H54 (cell line): ENCODE data around the gene PRPF38B.

Experiments used
- DNase-seq: peaks from one replicate; pipeline ENCODE4 v3.0.0; 2011; ENCODE audit warnings: low spot score, mixed read lengths; ENCODE audit not compliant: insufficient read length
- FAIRE-seq: peaks from 3 replicates; lab custom pipeline; 2011; peaks lifted over from hg19 to GRCh38; lab: Jason Lieb, UNC
- POLR2A ChIP-seq: IDR thresholded peaks from 2 replicates; pipeline ENCODE4 v1.6.1; 2011; ENCODE audit warnings: low read depth, mild to moderate bottlenecking, low read length

The PRPF38B gene

GRCh38 chr1:108718927-108719655, 27.0 kb downstream of the PRPF38B start:
- no peak for TF ChIP-seq POLR2A
- DNase-seq (no peak), FAIRE-seq (no peak)

DNA sequence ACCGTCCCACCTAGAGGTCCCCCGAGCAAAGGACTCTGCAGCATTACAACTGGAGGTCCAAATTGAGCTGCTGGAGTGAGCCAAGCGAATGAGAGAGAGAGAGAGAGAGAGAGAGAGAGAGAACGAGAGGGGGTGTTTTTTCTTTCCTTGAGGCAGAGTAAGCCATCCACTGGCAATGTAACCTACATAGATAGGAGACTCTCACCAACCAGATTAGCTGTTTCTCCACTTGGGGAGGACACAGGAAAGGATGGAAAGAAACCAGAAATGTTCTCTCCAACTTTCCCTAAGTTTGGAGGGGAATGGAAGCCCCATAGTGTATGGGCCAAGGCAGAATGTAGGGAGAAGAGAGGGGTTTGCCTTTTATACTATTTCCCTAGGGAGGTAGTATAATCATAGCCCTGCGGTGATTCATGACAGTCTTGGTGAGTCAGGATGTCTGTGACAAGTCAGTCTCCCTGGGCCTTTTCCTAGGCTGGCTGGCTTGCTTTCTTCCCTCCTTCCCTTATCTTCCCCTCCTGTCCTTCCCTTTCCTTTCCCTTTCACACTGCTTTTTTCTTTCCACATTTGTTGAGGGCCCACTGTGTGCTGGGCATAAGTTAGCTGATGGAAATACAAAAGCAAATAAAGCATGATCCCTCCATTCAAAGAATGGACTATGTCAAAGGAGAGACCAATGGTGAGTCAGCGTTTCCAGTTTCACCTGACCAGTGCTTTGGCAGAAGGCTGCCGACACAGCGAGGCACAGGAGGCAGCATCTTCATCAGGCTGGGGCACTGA, 27.7 kb downstream of the PRPF38B start:
- FAIRE-seq = peak; percentile 96
- TF ChIP-seq POLR2A = no peak
- peak; percentile 58 for DNase-seq

- FAIRE-seq = no peak
- no peak for TF ChIP-seq POLR2A
Measured at GRCh38 chr1:108722292-108722691, 30.2 kb downstream of the PRPF38B start.

GRCh38 chr1:108725906-108726305, 33.8 kb downstream of the PRPF38B start:
- no peak for TF ChIP-seq POLR2A
- no peak for FAIRE-seq
- DNase-seq = no peak

More at GRCh38 chr1:108722292-108722691, 30.2 kb downstream of the PRPF38B start:
- DNase-seq = no peak

DNA sequence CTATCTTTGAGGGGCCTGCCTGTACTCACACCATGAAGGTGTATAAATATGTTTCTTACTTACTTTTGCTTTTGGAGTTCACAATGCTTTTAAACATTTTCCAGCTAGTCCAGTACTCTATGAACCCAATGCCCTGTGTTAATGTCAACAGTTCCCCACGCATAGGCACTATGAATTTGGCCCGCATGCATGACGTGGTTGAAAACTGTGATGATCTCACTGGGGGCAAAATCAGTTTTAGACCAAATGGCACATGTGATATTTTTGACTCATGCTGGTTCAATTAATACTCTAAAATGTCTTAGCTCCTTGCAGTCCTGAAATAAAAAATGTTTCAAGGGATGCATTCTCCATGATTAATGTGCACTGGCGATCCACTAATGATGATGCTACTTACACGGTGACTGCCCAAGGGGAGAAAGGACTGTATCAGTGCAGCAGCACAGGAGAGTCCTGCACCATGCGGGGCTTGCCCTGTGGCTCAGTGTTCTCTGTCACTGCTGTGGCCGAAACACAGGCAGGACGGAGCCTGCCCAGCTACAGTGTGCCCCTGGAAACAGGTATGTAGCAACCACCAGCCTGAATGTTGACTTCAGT, 36.3 kb downstream of the PRPF38B start:
- FAIRE-seq = no peak
- TF ChIP-seq POLR2A = no peak
- no peak for DNase-seq

DNA sequence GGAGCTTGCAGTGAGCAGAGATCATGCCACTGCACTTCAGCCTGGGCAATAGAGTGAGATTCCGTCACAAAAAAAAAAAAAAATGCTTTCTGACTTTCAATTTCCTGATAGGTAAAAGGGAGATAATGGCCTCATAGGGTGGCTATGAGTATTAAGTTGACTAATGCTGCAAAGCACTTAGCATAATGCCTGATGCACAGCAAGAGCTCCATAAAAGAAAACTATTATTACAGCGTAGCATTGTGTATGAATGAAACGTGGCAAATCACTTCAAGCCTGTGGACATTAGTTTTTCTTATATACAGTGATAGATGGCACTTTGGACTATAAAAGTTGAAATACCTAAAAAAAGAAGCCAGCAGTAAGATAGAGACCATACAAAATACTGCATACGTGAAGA, 37.4 kb downstream of the PRPF38B start:
- no peak for TF ChIP-seq POLR2A
- FAIRE-seq = no peak
- DNase-seq = no peak

- DNase-seq = no peak
- no peak for TF ChIP-seq POLR2A
- FAIRE-seq = no peak
Measured at GRCh38 chr1:108732398-108732797, 40.3 kb downstream of the PRPF38B start.

DNA sequence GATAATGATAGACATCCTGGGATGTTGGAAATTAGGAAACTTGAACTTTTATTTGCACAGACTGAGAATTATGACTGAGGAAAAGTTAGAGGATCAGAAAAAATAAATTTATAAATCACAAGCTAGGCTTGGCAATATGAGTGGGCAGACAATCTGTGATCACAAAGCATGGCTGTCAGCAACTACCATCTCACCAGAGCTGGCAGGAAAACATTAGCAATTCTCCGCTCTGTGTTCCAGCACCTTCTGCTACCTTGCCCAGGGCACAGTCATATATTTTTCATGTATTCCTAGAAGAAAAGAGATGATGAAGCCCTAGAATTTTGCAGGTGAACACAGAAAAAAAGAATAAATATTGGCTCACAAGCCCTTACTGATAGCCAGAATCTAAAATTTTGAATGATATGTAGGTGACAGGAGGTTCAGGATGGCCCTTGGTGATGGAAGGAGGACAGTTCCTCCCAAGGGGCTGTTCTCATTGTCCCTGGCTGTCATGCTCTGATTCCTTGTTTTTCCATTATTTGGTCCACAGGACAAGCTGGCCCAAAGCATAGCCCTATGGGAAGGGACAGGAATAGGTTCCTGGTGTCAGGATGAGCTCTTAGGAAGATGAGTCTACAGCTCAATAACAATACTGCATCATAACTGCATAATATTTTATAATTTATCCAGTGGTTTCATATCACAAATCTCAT, 42.2 kb downstream of the PRPF38B start:
- FAIRE-seq (no peak), DNase-seq (no peak)
- TF ChIP-seq POLR2A = no peak

DNA sequence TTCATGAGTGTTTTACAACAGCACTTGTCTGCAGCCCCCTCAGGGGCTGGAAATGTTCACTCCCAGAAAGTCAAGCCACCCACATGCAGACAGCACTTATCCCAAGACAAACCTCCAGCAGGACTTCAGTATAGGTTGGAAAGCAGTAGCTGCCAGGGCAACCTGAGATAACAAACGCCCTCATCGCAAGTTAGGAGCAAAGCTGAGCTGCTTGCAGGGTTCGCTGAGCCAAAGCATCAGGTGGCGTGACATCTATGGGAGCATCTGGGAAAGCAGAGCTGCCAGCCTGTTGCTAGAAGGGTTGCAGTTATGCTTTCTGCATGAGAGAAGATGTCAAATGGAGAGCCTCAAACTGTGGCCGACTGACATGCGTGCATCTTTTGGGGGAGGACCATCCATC, 50.1 kb downstream of the PRPF38B start:
- DNase-seq = no peak
- TF ChIP-seq POLR2A = no peak
- FAIRE-seq = no peak

DNA sequence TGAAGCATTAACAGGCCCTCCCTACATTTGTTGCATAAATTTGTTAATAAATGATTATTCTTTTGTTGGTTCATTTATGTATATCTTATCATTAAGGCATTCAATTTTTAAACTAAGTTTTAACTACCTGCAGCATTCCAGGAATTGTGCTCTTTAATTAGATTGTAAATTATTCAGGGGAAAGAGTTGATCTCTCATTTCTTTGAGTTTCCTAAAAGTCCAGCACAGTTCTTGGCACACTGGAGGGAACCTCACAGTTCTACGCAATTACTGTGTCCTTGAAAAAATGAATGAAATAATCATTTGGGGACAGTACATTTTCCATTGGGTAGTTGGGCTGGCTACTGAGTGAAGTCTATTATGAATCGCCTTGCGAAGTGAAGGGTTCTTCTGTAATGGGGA, 53.9 kb downstream of the PRPF38B start:
- no peak for FAIRE-seq

DNA sequence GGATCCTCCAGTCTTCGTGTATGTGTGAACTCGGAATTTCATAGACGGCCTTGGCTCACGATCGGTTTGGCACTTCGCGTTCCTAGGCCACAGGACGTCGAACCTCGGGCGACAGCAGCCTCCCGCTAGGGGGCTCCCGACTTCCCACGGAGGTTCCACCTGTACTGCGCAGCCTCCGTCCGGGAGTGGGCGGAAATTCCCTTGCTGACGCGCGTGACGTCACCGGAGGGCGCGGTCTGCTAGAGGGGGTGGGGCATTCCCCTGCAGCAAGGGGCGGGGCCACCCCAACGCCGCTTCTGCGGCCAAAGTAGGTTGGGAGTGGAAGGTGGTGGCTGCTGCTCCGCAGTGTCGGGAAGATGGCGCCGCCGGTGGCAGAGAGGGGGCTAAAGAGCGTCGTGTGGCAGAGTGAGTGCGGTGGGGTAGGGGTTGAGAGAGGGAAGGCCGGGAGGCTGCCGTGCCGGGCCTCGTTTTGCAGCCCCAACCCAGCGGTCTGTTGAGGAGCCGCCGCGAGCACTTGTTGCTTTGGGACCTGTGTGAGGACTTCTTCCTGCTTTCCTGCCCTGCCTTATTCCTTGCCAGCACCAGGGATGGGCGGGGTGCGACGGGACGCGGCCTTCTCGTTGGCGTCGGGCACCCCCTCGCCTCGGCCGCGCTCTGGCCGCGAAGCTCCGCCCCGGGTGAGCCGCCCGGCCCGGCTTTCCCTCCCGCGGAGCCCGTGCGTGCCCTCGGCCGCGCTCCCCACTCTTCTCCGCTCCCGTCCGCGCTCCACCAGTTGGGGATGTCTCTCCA, 54.5 kb downstream of the PRPF38B start, which contains the start of gene STXBP3:
Gene STXBP3, plus strand, starts transcription at position 293 of the 789 bp plus-strand sequence. Its CDS starts 64 bp downstream, at position 357.
- peak; percentile 90 for TF ChIP-seq POLR2A
- peak; percentile 84 for DNase-seq
- peak; percentile 98 for FAIRE-seq

More for the DNA sequence above, 53.9 kb downstream of the PRPF38B start:
- TF ChIP-seq POLR2A = no peak
- DNase-seq = no peak

DNA sequence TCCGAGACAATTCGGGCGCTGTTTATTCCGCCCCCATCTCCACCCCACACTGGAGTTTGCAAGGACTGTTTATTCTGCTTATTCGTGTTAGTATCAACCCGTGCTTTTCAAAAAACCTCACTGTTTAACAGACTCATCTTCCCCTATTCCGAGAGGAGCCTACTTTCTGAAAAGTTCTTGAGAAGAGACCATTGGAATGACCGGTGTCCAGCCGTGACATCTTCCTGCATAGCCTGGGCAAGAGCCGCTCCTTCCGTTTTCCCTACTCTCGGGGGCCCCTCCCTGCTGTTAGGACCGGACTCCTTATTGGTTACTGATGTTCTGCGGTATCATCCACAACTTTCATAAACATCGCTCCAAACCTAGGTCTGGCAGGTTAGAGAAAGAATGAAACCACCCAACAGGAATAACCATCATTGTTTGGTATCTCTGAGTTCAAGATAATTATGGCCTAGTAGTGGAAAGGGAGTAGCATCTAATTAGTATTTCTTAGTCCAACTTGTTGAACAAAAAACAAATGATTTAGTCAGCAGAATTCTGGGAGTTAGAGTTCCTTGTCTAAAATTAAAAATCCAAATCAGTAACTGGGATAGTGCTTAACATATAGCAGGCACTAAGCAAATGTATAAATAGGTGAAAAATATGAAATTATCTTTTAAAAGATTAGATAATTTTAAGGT, 55.2 kb downstream of the PRPF38B start:
- peak; percentile 96 for FAIRE-seq
- peak; percentile 73 for DNase-seq

More for the DNA sequence above, 55.2 kb downstream of the PRPF38B start:
- TF ChIP-seq POLR2A = peak; percentile 46
